Stimulated activated CD4-positive, alpha-beta T cell treated with anti-CD3 and anti-CD28 coated beads, Interleukin-12 subunit alpha, Interleukin-12 subunit beta, amount 100 ng/mL, for 4 hours (primary cell): Measurements from ENCODE around the gene DHDH.
A peak's percentile ranks its signal among the peaks of the same experiment; 100 is the strongest.

Experiments
- DNase-seq: peaks from one replicate; pipeline ENCODE4 v3.0.0-alpha.2; 2020

The DHDH gene

DNA sequence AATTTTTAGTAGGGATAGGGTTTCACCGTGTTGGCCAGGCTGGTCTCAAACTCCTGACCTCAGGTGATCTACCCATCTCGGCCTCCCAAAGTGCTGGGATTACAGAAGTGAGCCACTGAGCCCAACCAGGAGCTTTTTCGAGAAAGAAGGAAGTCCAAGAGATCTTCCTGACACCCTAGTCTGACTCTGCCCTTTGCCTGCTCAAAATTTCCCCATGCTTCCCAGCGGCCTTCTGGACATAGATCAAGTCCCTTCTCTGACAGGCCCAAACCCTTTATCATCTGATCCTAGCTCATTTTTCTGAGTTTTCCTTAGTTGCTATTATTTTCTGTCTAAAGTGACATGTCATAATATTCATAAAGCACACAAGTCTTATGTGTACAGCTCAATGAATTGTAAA lies 19.6 kb downstream of the DHDH start:
- DNase-seq: no peak

DNA sequence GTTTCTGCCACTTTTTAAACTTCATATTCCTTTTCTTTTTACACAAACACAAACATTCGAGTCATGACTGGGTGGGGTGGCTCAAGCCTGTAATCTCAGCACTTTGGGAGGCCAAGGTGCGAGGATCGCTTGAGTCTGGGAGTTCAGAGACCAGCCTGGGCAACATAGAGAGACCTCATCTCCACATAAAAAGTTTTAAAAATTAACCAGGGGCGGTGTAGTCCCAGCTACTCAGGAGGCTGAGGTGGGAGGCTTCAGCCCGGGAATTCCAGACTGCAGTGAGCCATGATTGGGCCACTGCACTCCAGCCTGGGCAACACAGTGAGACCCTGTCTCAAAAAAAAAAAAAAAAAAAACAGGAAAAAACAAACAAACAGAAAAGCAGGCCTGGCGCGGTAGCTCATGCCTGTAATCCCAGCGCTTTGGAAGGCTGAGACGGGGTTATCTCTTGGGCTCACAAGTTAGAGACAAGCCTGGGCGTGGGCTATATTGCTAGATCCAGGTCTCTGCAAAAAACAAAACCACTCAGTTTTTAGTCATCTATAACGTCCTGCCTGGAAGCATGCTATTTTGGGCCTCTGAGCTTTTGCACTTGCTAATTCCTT lies 20.6 kb downstream of the DHDH start:
- DNase-seq: no peak

DNA sequence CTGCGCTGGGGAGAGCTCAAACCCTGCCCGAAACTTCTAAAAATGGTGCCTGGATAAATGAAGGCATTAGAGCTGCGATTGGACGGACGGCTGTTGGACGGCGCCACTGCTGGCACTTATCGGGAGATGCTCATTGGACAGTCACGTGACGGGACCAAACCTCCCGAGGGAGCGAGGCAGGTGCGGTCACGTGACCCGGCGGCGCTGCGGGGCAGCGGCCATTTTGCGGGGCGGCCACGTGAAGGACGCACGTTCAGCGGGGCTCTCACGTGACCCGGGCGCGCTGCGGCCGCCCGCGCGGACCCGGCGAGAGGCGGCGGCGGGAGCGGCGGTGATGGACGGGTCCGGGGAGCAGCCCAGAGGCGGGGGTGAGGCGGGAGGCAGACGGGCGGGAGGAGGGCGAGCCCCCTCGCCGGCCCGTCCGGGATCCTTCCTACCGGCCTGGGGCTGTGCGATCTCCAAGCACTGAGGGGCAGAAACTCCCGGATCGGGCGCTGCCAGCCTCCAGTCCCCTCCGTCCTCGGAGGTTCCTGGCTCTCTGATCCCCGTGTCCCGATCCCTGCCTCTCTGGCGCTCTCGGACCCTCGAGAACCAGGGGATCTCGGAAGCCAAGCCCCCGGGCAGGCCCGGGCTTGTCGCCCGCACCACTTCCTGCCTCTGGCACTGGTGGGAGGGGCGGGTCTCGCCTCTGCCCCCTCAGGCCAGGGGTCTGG lies 21.3 kb downstream of the DHDH start, which contains the start of gene BAX:
Gene BAX, plus strand, starts transcription at position 281 of the 713 bp plus-strand sequence. Its CDS starts 54 bp downstream, at position 335.
- DNase-seq: peak; percentile 94

DNA sequence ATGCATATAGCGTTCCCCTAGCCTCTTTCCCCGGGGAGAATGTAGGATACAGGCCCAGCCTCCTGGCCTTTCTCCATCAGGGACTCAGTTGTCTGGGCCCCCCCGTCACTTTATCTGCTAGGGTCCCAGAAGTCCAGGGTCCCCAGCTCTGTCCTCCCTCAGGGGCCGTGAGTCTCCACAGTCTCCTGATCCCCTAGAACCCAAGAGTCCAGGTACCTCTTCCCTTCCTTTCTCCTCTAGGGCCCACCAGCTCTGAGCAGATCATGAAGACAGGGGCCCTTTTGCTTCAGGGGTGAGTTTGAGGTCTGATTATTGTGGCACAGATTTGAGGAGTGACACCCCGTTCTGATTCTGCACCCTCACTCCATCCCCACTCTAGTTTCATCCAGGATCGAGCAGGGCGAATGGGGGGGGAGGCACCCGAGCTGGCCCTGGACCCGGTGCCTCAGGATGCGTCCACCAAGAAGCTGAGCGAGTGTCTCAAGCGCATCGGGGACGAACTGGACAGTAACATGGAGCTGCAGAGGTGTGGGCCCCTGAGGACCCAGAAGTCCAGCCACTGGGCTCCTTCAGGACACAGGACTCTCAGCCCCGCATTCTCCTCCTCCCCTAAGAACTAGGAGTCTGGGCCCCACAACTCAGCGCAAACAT lies 21.9 kb downstream of the DHDH start:
- no peak for DNase-seq

DNA sequence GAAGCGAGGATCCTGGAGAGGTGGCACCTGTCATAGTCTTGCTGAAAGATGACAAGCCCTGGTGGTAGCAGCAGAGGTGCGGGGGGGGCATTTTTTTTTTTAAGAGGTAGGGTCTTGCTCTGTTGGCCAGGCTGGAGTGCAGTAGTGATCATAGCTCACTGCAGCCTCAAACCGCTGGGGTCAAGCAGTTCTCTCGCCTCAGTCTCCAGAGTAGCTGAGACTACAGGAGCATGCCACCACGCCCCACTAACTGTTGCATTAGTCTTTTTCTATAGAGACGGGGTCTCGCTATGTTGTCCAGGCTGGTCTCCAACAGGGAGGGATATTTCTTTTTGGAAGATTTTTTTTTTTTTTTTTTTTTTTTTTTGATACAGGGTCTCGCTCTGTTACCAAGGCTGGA lies 24.5 kb downstream of the DHDH start:
- DNase-seq: no peak

DNA sequence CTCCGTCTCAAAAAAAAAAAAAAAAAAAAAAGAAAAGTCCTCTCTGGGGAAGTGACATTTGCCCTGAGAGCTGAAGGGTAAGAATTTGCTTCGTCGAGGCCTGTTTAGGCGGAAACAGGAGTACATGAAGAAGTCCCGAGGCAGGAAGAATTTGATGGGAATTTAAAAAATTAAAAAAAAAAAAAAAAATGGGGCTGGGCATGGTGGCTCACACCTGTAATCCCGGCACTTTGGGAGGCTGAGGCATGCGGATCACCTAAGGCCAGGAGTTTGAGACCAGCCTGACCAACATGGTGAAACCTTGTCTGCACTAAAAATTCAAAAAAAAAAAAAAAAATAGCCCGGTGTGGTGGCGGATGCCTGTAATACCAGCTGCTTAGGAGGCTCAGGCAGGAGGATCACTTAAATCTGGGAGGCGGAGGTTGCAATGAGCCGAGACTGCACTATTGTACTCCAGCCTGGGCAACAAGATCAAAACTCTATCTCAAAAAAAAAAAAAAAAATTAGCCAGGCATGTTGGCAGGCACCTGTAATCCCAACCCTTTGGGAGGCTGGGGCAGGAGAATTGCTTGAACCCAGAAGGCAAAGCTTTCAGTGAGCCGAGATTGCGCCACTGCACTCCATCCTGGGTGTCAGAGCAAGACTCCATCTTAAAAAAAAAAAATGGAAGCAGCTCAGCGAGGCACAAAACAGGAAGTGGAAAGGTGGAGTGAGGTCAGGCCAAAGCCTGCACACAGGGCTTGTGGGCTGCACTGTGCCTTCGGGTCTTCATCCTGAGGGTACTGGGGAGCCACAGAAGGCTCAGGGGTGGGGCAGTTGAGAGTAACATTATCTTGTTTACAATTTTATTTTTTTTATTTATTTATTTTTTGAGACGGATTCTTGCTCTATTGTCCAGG lies 26.1 kb downstream of the DHDH start:
- DNase-seq: no peak

DNA sequence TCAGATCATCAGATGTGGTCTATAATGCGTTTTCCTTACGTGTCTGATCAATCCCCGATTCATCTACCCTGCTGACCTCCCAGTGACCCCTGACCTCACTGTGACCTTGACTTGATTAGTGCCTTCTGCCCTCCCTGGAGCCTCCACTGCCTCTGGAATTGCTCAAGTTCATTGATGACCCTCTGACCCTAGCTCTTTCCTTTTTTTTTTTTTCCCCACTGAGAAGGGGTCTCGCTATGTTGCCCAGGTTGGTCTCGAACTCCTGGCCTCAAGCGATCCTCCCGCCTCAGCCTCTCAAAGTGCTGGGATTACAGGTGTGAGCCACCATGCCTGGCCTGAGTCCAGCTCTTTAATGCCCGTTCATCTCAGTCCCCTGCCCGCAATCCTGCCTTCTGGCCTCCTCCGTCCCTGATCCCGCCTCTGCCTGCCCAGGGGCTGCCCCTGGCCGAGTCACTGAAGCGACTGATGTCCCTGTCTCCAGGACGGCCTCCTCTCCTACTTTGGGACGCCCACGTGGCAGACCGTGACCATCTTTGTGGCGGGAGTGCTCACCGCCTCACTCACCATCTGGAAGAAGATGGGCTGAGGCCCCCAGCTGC lies 27.7 kb downstream of the DHDH start:
- DNase-seq: no peak

DNA sequence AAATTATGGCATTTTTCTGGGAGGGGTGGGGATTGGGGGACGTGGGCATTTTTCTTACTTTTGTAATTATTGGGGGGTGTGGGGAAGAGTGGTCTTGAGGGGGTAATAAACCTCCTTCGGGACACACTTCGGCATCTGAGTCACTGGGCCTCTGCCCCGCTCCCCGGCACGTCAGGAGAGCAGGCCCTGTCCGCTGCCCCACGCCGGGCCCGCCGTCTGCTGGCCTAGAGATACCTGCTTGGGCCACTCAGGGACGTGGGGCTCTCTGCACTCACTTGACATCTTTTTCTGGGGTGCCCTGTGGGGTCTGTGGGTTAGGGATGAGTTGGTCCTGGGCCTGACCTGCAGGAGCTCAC lies 28.2 kb downstream of the DHDH start:
- DNase-seq: no peak

DNA sequence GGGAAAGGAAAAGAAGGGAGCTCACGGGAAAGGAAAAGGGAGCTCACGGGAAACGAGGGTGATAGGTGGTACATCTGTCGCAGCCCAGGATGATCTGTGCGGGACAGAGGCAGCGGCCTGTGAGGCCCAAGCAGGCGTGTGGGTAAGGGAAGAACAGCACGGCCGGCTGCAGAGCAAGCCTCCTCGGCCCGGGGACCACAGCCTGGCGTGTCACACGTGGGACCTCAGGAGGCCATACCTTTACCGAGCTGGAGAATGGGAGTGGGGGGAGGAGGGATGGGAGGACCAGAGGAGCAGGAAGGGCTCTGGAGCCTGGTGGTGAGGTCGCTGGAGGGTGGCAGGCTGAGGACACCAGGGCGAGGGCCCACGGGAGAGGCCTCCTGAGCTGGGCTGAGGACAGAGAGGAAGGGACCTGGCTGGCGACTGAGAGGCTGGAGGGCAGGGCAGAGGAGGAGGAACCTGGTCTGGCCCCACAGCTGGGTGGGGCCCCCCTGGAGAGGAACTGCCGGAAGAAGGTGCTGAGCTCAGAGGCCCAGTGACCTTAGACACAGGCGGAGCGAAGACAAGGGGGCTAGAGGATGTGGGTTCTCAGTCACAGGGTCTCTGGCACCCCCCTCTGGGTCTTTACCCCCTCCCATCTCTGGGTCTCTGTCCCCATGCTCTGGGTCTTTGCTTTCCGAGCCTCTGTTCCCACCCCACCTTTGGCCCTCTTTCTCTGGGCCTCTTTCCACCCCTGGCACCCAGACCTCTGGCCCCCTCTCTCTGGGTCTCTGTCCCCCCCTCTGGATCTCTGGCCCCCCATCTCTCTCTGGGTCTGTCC lies 28.7 kb downstream of the DHDH start:
- DNase-seq: no peak

DNA sequence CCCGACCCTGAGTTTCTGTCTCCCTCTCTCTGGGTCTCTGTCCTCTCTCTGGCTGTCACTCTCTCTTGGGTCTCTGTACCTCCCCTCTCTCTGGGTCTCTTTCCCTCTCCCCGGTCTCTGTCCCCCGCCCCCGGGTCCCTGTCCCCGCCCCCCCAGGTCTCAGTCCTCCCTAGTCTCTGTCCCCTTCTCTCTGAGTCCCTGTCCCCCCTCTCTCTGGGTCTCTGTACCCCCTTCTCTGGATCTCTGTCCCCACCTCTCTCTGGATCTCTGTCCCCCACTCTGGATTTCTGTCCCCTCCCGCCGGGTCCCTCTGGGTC lies 29.3 kb downstream of the DHDH start:
- no peak for DNase-seq

DNA sequence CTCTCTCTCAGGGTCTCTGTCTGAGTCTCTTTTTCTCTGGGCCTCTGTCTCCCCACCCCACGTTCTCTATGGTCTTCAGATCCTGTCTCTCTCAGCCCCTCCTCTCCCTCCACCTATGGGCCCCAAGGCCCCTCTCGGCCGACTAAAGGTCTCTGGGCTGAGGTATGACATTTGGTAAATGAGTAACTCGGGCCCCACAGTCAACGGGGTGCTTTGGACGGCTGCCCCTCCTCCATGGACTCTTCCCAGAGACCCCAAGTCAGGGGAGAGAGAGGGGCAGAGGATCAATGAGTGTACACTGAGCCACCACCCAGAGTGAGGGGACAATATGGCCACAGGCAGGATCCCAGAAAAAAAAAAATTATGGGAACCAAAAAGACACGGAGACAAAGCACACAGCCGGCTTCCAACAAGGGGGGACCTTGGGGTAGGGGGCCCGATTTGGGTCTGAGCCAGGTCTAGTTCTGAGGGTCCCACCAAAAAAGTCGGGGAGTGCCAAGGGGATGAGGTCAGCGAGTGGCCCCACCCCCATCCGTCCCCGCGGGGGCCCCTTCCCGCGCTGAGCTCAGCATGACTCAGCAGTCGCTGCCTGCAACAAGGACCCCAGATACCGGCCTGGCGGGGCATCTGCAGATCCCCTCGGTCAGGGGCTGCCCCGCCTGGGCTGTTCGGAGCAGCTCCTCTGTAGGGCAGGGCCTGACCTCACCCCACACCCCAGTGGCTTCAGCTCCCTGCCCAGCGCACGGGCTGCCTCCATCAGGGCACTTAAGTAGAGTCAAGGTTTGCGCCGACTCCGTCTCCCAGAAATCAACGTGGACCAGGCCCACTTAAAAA lies 30.1 kb downstream of the DHDH start:
- DNase-seq: peak; percentile 67

DNA sequence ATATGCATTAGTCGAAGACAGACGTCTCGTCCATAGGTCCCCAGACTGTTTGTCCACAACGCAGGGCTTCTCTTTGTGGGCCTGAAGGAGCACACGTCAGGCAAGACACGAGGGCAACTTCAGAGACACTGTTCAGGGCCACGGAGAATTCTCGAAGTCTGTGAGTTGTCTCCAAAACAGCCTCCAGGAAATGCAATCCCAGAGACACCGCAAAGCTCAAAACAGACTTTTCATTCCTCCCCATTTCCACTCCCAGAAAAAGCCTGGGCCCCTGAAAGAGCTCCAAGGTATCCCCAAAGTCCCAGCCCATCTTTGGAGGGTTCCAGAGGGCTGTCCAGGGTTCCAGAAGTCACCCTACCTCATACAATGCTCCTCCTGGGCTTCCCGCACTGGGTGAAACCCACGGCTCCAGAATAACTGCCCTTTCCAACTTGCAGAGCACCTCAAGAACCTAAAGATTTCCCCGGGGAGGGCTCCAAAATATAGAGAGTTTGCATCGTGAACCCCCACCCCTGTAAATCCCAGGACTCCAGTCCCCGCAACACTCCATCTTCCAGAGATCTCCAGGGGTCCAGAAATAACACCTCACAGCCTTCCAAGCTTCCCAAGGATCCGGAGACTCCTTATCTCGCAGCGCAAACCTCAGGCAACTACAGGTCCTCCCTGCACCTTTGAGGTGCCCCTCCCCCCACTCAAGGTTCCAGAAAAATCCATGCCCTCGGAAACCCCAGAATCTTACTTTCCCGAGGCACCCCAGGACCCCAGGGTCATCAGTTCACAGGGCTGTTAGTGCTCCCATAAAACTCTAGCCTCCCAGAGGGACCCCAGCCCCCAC lies 30.9 kb downstream of the DHDH start:
- no peak for DNase-seq

DNA sequence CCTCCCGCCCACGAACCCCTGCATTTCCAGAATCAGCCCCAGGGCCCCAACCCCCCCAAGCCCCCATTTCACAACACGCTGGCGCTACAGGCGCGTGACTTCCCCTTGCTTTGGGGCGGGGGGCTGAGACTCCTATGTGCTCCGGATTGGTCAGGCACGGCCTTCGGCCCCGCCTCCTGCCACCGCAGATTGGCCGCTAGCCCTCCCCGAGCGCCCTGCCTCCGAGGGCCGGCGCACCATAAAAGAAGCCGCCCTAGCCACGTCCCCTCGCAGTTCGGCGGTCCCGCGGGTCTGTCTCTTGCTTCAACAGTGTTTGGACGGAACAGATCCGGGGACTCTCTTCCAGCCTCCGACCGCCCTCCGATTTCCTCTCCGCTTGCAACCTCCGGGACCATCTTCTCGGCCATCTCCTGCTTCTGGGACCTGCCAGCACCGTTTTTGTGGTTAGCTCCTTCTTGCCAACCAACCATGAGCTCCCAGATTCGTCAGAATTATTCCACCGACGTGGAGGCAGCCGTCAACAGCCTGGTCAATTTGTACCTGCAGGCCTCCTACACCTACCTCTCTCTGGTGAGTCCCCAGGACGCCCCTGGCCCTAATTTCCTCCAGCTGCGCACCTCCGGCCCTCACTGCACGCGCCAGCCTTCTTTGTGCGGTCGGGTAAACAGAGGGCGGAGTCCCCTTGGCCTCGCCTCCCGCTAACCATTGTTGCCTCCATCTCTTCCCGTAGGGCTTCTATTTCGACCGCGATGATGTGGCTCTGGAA lies 31.7 kb downstream of the DHDH start, which contains the start of gene FTL:
Gene FTL, plus strand, starts transcription at position 270 of the 766 bp plus-strand sequence. Its CDS starts 199 bp downstream, at position 469.
- peak; percentile 90 for DNase-seq

DNA sequence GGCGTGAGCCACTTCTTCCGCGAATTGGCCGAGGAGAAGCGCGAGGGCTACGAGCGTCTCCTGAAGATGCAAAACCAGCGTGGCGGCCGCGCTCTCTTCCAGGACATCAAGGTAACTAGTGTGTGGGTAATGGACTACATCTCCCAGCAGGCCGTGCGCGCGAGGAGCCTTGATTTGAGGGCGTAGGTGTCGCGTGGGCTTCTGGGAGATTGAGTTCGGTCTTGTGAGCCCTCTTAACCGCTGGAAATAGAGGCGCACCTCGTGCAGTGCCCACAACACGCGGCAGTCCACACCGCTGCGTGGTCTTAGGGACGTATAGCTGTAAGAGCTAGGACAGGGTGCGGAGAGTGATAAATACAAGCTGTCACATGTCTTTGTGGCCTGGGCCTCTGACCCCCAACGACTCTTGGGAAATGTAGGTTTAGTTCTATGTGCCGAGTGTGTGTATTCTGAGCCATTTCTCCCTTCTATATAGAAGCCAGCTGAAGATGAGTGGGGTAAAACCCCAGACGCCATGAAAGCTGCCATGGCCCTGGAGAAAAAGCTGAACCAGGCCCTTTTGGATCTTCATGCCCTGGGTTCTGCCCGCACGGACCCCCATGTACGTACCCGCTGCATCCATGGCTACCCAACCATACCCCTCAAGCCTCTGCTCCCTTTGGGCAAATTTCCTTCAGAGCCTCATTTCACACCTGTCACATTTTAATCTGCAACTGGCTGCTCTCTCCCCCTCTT lies 32.5 kb downstream of the DHDH start:
- DNase-seq: peak; percentile 83

DNA sequence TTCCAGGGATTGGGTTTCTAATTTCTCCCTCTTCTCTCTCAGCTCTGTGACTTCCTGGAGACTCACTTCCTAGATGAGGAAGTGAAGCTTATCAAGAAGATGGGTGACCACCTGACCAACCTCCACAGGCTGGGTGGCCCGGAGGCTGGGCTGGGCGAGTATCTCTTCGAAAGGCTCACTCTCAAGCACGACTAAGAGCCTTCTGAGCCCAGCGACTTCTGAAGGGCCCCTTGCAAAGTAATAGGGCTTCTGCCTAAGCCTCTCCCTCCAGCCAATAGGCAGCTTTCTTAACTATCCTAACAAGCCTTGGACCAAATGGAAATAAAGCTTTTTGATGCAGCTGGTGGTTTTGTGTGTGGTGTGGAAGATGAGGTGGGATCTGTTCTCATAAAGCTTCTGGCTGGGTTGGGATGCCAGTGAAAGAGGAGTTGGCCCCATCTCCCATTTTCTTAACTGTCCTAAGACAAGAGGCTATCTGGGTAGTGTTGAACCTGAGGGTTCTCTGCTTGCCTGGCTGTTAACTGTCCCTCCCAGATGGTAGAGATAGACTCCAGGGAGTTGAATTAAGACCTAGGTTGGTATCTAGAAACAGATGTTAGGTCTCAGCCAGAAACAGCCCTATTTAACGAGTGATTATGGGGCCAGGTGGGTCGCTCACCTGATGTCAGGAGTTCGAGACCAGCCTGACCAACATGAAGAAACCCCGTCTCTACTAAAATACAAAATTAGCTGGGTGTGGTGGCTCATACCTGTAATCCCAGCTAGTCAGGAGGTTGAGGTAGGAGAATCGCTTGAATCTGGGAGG lies 33.2 kb downstream of the DHDH start:
- DNase-seq: no peak

DNA sequence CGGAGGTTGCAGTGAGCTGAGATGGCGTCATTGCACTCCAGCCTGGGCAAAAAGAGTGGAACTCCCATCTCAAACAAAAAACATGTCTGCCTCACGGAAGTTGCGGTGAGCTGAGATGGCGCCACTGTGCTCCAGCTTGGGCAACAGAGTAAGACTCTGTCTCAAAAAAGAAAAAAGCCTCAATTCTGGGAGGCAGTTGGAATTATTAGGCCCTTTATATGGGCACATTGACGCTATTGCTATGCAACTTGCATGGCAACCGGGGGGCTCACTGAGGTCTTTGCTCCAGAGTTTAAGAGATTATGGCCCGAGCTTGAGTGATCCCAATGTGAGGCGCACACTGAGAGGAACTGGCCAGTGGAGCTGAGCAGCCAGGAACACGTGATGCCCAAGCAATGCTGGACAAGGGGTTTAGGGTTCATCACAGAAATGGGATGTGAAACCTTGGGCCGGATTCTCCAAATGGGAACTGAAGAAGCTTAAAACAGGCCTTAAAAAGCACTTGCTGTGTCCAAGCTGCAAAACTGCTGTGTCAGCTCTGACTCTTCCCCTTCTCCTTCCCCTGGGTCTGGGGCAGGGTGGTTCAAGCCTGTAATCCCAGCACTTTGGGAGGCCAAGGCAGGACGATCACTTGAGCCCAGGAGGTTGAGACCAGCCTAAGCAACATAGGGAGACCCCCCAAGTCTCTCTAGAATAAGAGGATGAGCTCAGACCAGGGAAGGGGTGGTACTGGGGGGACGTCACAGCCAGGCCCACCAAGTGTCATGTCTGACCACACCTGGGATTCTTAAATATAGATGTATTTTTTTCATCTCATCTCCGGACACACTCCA lies 34.1 kb downstream of the DHDH start:
- DNase-seq: no peak

DNA sequence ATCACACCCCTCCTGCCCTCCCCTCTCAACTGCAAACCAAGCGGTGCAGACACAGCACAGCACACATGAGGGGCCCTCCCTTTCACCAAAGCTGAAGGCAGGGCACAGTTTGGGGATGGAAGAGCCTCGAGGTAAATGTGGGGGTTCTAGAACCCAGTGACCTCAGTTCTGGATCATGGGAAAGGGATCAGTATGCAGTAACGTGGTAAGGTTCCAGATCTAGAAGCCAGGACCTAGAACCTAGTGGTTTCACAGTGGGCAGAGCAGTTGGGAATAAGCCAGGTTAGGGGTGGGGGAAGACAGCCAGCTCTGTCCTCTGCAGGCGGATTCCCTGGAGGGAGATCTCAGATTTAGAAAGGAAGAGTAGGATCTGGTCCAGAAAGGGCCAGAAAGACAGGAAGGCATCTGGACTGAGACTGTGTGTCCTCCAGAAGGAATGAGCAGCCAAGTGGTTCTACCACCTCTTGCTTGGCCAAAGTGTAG lies 34.7 kb downstream of the DHDH start:
- no peak for DNase-seq
